NCI-H2227 (cell line): ENCODE data around the gene RXFP1.

Source experiments
- DNase-seq: peaks from one replicate; lab custom pipeline; 2025; ENCODE audit not compliant: unreplicated experiment; lab: John Stamatoyannopoulos, UW

Gene RXFP1

GRCh38 chr4:158540125-158540907, 18.6 kb downstream of the RXFP1 start:
- no peak for DNase-seq

GRCh38 chr4:158541506-158541905, 19.8 kb downstream of the RXFP1 start:
- DNase-seq, result no peak

GRCh38 chr4:158543191-158543590, 21.5 kb downstream of the RXFP1 start:
- DNase-seq, result no peak

- no peak for DNase-seq
Measured at GRCh38 chr4:158544141-158544540, 22.5 kb downstream of the RXFP1 start.

- no peak for DNase-seq
Measured at GRCh38 chr4:158553364-158553763, 31.7 kb downstream of the RXFP1 start.

GRCh38 chr4:158560284-158560683, 38.6 kb downstream of the RXFP1 start:
- no peak for DNase-seq

GRCh38 chr4:158566860-158567259, 45.2 kb downstream of the RXFP1 start:
- DNase-seq, result no peak

- DNase-seq, result no peak
Measured at GRCh38 chr4:158571736-158572135, 50.1 kb downstream of the RXFP1 start.

- DNase-seq, result no peak
Measured at GRCh38 chr4:158572608-158573007, 50.9 kb downstream of the RXFP1 start.

GRCh38 chr4:158578476-158578875, 56.8 kb downstream of the RXFP1 start:
- no peak for DNase-seq

GRCh38 chr4:158580064-158580463, 58.4 kb downstream of the RXFP1 start:
- DNase-seq, result no peak

- DNase-seq, result no peak
Measured at GRCh38 chr4:158581161-158581560, 59.5 kb downstream of the RXFP1 start.

- no peak for DNase-seq
Measured at GRCh38 chr4:158586881-158587280, 65.2 kb downstream of the RXFP1 start.

GRCh38 chr4:158588285-158588684, 66.6 kb downstream of the RXFP1 start:
- no peak for DNase-seq

GRCh38 chr4:158588777-158589176, 67.1 kb downstream of the RXFP1 start:
- no peak for DNase-seq

- no peak for DNase-seq
Measured at GRCh38 chr4:158590306-158590705, 68.6 kb downstream of the RXFP1 start.

GRCh38 chr4:158590824-158591223, 69.1 kb downstream of the RXFP1 start:
- no peak for DNase-seq

GRCh38 chr4:158597879-158598596, 76.4 kb downstream of the RXFP1 start:
- DNase-seq, result no peak

GRCh38 chr4:158599150-158599549, 77.5 kb downstream of the RXFP1 start:
- DNase-seq, result no peak

- DNase-seq, result no peak
Measured at GRCh38 chr4:158599765-158600498, 78.2 kb downstream of the RXFP1 start.

- no peak for DNase-seq
Measured at GRCh38 chr4:158604369-158604768, 82.7 kb downstream of the RXFP1 start.

GRCh38 chr4:158605393-158605792, 83.7 kb downstream of the RXFP1 start:
- DNase-seq, result no peak
